Effector CD4-positive, alpha-beta T cell (primary cell): ENCODE results near the gene C19orf18. TPM values are rescaled to one million over a fixed set of nuclear protein-coding genes. Genes with fewer than 3 reads are reported as not detected.
"Not testable (repeated sequence)": the region's sequence is repeated elsewhere in the genome, so short reads cannot be mapped to it uniquely, and the experiment has no call there.

Experiments used
- DNase-seq: peaks from one replicate; pipeline ENCODE4 v3.0.0-alpha.2; 2020
- total RNA-seq: gene quantifications from one replicate; lab custom pipeline; 2026; lab: John Stamatoyannopoulos, UW

Gene C19orf18
- total RNA-seq: not detected

- no peak for DNase-seq
These were observed at the start of gene C19orf18 for GRCh38 chr19:57974434-57974833. TSS of gene C19orf18 (minus strand) at chr19:57974534. CDS start at chr19:57974432, 102 bp downstream.

GRCh38 chr19:58022283-58022660 lies 47.9 kb upstream of the C19orf18 start:
- no peak for DNase-seq

GRCh38 chr19:58021541-58022282 lies 47.4 kb upstream of the C19orf18 start:
- DNase-seq: peak; percentile 15

GRCh38 chr19:58020129-58020528 lies 45.8 kb upstream of the C19orf18 start:
- DNase-seq: no peak

GRCh38 chr19:58014141-58014540 lies 39.8 kb upstream of the C19orf18 start:
- no peak for DNase-seq

GRCh38 chr19:58010507-58010906 lies 36.2 kb upstream of the C19orf18 start:
- DNase-seq: no peak

DNA sequence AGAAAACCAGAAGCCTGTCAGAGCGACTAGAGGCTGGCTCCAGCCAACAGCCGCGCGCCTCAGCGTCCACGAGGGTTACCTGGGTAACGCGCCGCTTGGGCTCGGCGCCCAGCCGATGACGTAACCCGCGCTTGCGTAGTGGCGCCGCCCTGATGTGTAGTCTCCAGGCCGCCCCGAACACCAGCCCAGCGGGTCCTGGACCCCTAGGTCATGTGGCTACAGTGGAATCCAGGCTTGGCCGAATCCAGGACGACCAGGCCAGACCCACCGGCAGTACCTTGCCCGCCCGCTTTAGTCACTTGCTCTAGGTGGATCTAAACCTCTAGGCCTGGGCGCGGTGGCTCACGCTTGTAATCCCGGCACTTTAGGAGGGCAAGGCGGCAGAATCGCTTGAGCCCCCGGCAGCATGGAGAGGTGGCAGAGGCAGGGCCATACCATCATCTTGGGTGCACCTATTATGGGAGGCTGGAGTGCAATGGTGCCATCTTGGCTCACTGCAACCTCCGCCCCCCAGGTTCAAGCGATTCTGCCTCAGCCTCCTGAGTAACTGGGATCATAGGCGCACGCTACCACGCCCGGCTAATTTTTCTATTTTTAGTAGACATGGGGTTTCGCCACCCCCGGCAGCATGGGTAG lies 35.5 kb upstream of the C19orf18 start:
- peak; percentile 32 for DNase-seq

- DNase-seq: no peak
These were observed 34.9 kb upstream of the C19orf18 start for GRCh38 chr19:58009301-58009665.

- not testable (repeated sequence) for DNase-seq
These were observed 34.5 kb upstream of the C19orf18 start for GRCh38 chr19:58008877-58009276.

- DNase-seq: no peak
These were observed 33.0 kb upstream of the C19orf18 start for GRCh38 chr19:58007285-58007684.

DNA sequence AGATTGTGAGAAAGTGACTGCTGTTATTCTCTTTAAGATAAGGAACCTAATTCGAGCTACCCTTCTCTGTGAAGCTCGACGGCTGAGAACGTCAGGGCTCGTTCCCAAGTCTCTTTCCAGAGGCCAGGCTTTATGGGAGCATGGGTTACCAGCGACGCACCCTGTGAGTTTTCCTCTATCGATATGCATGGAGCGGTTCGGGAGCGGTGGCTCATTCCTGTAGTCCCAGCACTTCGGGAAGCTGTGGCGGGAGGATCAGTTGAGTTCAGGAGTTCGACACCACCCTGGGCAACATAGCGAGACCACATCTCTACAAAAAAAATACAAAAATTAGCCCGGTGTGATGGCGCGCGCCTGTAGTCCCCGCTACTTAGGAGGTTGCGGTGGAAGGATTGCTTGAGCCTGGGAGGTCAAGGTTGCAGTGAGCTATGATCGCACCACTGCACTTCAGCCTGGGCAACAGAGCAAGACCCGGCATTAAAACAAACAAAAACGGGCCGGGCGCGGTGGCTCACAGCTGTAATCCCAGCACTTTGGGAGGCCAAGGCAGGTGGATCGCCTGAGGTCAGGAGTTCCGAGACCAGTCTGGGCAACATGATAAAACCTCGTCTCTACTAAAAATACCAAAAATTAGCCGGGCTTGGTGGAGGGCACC lies 29.0 kb upstream of the C19orf18 start:
- no peak for DNase-seq

- DNase-seq: peak; percentile 74
These were observed 28.2 kb upstream of the C19orf18 start, which contains the start of gene ZNF606 for GRCh38 chr19:58002384-58003173. TSS of gene ZNF606 (minus strand) at chr19:58002820. CDS start at chr19:58001319, 1,501 bp downstream.

GRCh38 chr19:58001895-58002369 lies 27.6 kb upstream of the C19orf18 start:
- no peak for DNase-seq

DNA sequence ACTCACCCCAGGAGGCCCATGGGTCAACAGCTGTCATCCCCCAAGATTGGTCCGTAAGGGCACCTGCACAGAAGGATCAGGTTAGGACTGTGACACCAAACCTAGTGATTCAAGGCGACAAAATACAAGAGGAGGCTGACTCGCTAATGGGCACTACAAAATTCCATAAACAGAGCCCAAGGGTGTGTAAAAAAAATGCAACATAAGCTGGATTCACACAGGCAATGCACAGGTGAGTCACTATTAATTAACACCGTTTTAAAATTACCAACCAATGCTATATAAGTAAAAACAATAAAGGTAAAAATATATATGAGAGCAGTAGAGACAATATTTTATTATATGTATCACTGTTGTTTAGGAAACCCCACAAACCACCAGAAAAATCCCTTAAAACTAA lies 26.3 kb upstream of the C19orf18 start:
- DNase-seq: no peak

DNA sequence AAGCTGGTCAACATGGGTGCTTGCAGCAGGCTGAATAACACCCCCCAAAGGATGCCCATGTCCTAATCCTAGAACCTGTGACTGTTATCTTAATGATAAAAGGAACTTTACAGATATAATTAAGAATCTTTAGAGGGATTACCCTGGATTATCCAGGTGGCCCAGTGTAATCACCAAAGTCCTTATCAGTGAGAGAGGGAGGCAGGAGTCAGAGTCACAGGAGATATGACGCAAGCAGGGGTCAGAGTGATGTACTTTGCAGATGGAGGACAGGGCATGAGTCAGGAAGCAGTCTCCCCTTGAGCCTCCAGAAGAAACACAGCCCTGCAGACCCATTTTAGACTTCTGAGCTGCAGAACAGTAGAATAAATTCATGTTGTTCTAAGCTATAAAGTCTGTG lies 18.5 kb upstream of the C19orf18 start:
- no peak for DNase-seq

GRCh38 chr19:57978586-57979289 lies 4.4 kb upstream of the C19orf18 start:
- DNase-seq: no peak

DNA sequence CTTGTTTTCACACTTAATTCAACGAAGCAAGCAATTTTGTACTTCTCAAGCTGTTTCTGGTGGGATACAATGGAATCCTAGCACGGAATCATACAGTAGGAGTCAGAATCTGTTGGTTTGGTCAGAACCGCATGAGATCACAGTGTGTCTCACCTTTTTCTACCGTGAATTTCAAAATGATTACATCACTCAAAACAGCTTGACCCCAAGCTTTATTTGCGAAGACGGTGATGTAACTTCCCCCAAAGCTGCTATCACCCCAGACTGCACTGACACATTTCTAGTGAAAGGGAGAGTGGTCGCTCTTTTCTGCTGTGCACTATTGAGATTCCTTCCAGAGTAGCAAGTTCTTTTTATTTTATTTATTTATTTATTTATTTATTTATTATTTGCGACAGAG lies 9.6 kb downstream of the C19orf18 start:
- no peak for DNase-seq

- DNase-seq: no peak
These were observed 12.5 kb downstream of the C19orf18 start for GRCh38 chr19:57961785-57962184.

- no peak for DNase-seq
These were observed 19.3 kb downstream of the C19orf18 start for GRCh38 chr19:57954996-57955395.

DNA sequence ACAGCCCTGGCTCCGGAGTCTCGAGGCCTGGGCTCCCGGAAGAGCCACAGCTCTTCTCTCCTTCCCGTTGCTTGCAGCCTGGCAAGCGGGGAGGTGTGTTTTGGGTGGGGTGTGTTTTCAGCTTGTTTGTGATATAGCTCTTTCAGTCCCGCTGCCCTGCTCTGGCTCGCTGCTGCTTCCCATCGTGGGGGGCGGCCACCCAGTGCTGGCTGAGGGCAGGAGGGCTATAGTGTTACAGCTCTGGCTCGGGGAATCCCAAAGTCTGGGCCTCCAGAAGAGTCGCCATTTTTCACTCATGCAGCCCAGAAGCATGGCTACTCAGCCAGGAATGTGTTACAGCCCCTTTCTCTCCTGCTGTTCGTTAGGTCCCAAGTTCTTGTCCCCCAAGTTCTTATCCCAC lies 24.6 kb downstream of the C19orf18 start:
- DNase-seq: no peak

- no peak for DNase-seq
These were observed 25.0 kb downstream of the C19orf18 start for GRCh38 chr19:57949296-57949695.
